CD4-positive, alpha-beta memory T cell (primary cell): ENCODE data around the gene CCDC70. TPM values are rescaled to one million over a fixed set of nuclear protein-coding genes. Genes with fewer than 3 reads are reported as not detected.

ENCODE experiments used
- CTCF ChIA-PET: fragments of 350-600 bp; sonication (Branson Sonifier 250); formaldehyde crosslinking; loops from one replicate; lab custom pipeline; 2021; ENCODE audit warnings: inconsistent platforms; ENCODE audit not compliant: partially characterized antibody; lab: Charles Lee
- POLR2A ChIA-PET: fragments of 350-600 bp; sonication (Branson Sonifier 250); formaldehyde crosslinking; loops from one replicate; lab custom pipeline; 2021; ENCODE audit not compliant: partially characterized antibody; lab: Charles Lee
- DNase-seq, 5 donors: peaks; one replicate each; pipeline versions ENCODE4 v3.0.0 to v3.0.0-alpha.2; 2020 to 2022; ENCODE audit warnings: mixed read lengths in 1 of 5
- H3K27ac ChIP-seq: one replicate; pipeline ENCODE4 v1.7.0; 2013; ENCODE audit warnings: low read depth, low read length
- H3K27me3 ChIP-seq: 2 replicates; pipeline ENCODE4 v1.7.0; 2013; ENCODE audit warnings: mild to moderate bottlenecking, low read length, moderate library complexity; ENCODE audit not compliant: insufficient read depth
- H3K36me3 ChIP-seq: 2 replicates; pipeline ENCODE4 v1.7.0; 2013; ENCODE audit warnings: mild to moderate bottlenecking, low read length, moderate library complexity; ENCODE audit not compliant: insufficient read depth
- H3K4me1 ChIP-seq: 2 replicates; pipeline ENCODE4 v1.7.0; 2013; ENCODE audit warnings: mild to moderate bottlenecking, low read length, moderate library complexity; ENCODE audit not compliant: insufficient read depth
- H3K4me3 ChIP-seq, 2 donors: one replicate each; pipeline ENCODE4 v1.7.0; 2013; ENCODE audit warnings: low read length in 2 of 2, mild to moderate bottlenecking in 1 of 2
- H3K9me3 ChIP-seq, 2 donors: one replicate each; pipeline ENCODE4 v1.7.0; 2013; ENCODE audit warnings: low read length in 2 of 2, control low read depth in 1 of 2; ENCODE audit not compliant: control insufficient read depth in 1 of 2
- H3K27ac Mint-ChIP-seq, 7 donors: one replicate each; pipeline ENCODE4 v1.8.0; 2020 to 2021; ENCODE audit warnings: mixed read lengths in 7 of 7, mild to moderate bottlenecking in 6 of 7, inconsistent platforms in 3 of 7, moderate library complexity in 3 of 7
- H3K27me3 Mint-ChIP-seq, 2 donors: one replicate each; pipeline ENCODE4 v1.8.0; 2020 to 2021; ENCODE audit warnings: mixed read lengths in 2 of 2
- H3K36me3 Mint-ChIP-seq, 2 donors: one replicate each; pipeline ENCODE4 v1.8.0; 2020 to 2021; ENCODE audit warnings: mixed read lengths in 2 of 2, inconsistent platforms in 1 of 2, mild to moderate bottlenecking in 1 of 2
- H3K4me1 Mint-ChIP-seq, 4 donors: one replicate each; pipeline ENCODE4 v1.8.0; 2020 to 2021; ENCODE audit warnings: mixed read lengths in 4 of 4, mild to moderate bottlenecking in 1 of 4
- H3K4me3 Mint-ChIP-seq, 8 donors: one replicate each; pipeline ENCODE4 v1.8.0; 2020 to 2021; ENCODE audit warnings: mixed read lengths in 8 of 8, mild to moderate bottlenecking in 7 of 8, moderate library complexity in 6 of 8, inconsistent platforms in 3 of 8
- H3K9me3 Mint-ChIP-seq, 8 donors: one replicate each; pipeline ENCODE4 v1.8.0; 2020 to 2021; ENCODE audit warnings: mixed read lengths in 8 of 8, mild to moderate bottlenecking in 5 of 8, inconsistent platforms in 3 of 8, moderate library complexity in 1 of 8
- intact Hi-C: fragments of 100-400 bp; cut with micrococcal nuclease; formaldehyde crosslinking; loops from one replicate; pipeline ENCODE4 v1.15.1; 2023
- polyA plus RNA-seq, 2 donors: library from polyadenylated mRNA; unstranded; fragments of 300-500 nt; fragmentation: Illumina TruSeq; gene quantifications; one replicate each; pipeline ENCODE4 v1.2.3, GENCODE V29; 2021
- total RNA-seq, 2 experiments: library from RNA; stranded (reverse); gene quantifications; one replicate each; pipeline ENCODE4 v1.2.3, GENCODE V29; 2021

CCDC70 gene
- total and polyA plus RNA-seq, 4 experiments from 2014 or later, result not detected

- Mint-ChIP-seq H3K36me3 (no peaks in the 10 kb centered on the region), H3K9me3 (no peaks in the 10 kb centered on the region), H3K27ac (no peak overlapping the region), H3K4me3 (no peak overlapping the region), H3K27me3 (no peaks in the 10 kb centered on the region), H3K4me1 (peaks cover 6 to 22% (median 20%) of the 10 kb centered on the region in 4 donors)
- Histone ChIP-seq H3K4me1 (peaks cover 10% of the 10 kb centered on the region), H3K36me3 (no peaks in the 10 kb centered on the region), H3K27me3 (no peaks in the 10 kb centered on the region), H3K4me3 (no peak overlapping the region), H3K27ac (no peak overlapping the region), H3K9me3 (no peaks in the 10 kb centered on the region)
- intact Hi-C loops, result loop anchor here (5.0 kb wide), 1 partner anchor 293 kb away; the partner anchor contains the start of gene NEK5
- no peak for DNase-seq
- ChIA-PET CTCF (interaction anchor here (0.8 to 8.7 kb wide), 9 partner anchors 8 to 396 kb away, joined by 3 to 442 read pairs (median 3); no protein-coding TSS in a partner anchor), POLR2A (interaction anchor here (1.1 to 4.8 kb wide), 3 partner anchors 9 to 30 kb away, joined by 3 to 60 read pairs (median 4); no protein-coding TSS in a partner anchor)
Measured at GRCh38 chr13:51834581-51835171, 27.1 kb upstream of the CCDC70 start.

GRCh38 chr13:51837016-51837415 lies 24.8 kb upstream of the CCDC70 start:
- H3K4me1 ChIP-seq, result peaks cover 8% of the 10 kb centered on the region
- H3K4me1 Mint-ChIP-seq, result peaks cover 5 to 9% (median 8%) of the 10 kb centered on the region in 4 donors
- H3K4me3 Mint-ChIP-seq, result no peak overlapping the region
- no peak overlapping the region for H3K4me3 ChIP-seq
- H3K9me3 ChIP-seq, result no peaks in the 10 kb centered on the region
- intact Hi-C loops, result no loop called here
- H3K27ac Mint-ChIP-seq, result peak overlapping the region in 1 of 7 donors; percentile 37
- H3K27ac ChIP-seq, result no peak overlapping the region
- no peaks in the 10 kb centered on the region for H3K9me3 Mint-ChIP-seq
- peaks cover 0 to 4% of the 10 kb centered on the region in 2 donors for H3K27me3 Mint-ChIP-seq
- CTCF ChIA-PET, result interaction anchor here (0.8 to 8.7 kb wide), 2 partner anchors 10 to 23 kb away, joined by 3 to 442 read pairs; no protein-coding TSS in a partner anchor
- no peaks in the 10 kb centered on the region for H3K27me3 ChIP-seq
- no peaks in the 10 kb centered on the region for H3K36me3 ChIP-seq
- DNase-seq, result no peak
- no peaks in the 10 kb centered on the region for H3K36me3 Mint-ChIP-seq
- POLR2A ChIA-PET, result no interaction called here

GRCh38 chr13:51838240-51838846 lies 23.4 kb upstream of the CCDC70 start:
- POLR2A ChIA-PET, result interaction anchor here (1.9 kb wide), 1 partner anchor 13 kb away, joined by 6 read pairs; no protein-coding TSS in a partner anchor
- Histone ChIP-seq H3K9me3 (no peaks in the 10 kb centered on the region), H3K4me3 (no peak overlapping the region), H3K27me3 (no peaks in the 10 kb centered on the region), H3K4me1 (no peaks in the 10 kb centered on the region), H3K36me3 (no peaks in the 10 kb centered on the region), H3K27ac (no peak overlapping the region)
- H3K27me3 Mint-ChIP-seq, result peaks cover 0 to 4% of the 10 kb centered on the region in 2 donors
- no peaks in the 10 kb centered on the region for H3K36me3 Mint-ChIP-seq
- no peak overlapping the region for H3K27ac Mint-ChIP-seq
- H3K4me1 Mint-ChIP-seq, result no peaks in the 10 kb centered on the region
- no peak overlapping the region for H3K4me3 Mint-ChIP-seq
- H3K9me3 Mint-ChIP-seq, result no peaks in the 10 kb centered on the region
- no peak for DNase-seq
- CTCF ChIA-PET, result interaction anchor here (1.0 to 8.7 kb wide), 4 partner anchors 9 to 41 kb away, joined by 3 to 442 read pairs (median 3); no protein-coding TSS in a partner anchor
- intact Hi-C loops, result no loop called here

DNA sequence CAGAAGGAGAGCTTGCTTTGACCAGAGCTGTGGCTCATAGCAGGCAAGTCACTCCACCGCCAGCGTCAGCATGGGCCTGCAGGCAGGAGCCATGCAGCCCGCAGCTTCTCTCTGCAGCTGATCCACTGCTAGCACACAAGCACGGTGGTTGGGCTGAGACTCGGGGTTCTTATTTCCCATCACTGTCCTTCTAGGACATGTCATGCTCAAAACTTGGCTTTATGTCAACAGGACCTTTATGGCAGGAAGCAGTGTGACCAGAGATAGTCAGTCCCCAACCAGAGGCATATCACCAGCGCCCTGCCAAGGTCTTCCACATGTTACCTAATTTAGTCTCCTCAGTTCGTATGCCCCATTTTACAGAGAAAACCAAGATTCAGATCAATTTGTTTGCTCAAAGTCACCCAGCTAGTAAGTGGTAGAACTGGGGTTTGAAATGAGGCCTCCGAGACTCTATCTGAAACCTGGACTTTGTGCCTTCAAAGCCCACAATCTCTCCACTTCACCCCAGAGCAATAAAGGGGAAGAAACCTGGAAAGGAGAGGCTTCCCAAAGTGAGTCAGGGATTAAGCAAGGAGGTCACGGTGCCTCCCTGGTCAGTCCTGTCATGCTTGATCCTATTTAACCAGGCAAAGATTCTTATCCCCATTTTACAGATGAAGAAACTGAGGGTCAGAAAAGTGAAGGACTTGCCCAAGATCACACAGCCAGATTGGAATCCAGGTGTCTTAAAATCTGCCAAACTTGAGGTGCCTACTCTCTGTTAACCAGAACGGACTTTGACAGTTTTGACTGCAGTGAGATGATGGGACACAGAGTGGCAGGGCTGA lies 21.8 kb upstream of the CCDC70 start:
- Histone ChIP-seq H3K27me3 (no peaks in the 10 kb centered on the region), H3K36me3 (no peaks in the 10 kb centered on the region), H3K27ac (no peak overlapping the region), H3K9me3 (no peaks in the 10 kb centered on the region), H3K4me1 (no peaks in the 10 kb centered on the region), H3K4me3 (no peak overlapping the region)
- Mint-ChIP-seq H3K27ac (no peak overlapping the region), H3K27me3 (peaks cover 0 to 4% of the 10 kb centered on the region in 2 donors), H3K4me1 (peaks cover under 1 to 6% (median 3%) of the 10 kb centered on the region in 4 donors), H3K9me3 (no peaks in the 10 kb centered on the region), H3K4me3 (no peak overlapping the region), H3K36me3 (no peaks in the 10 kb centered on the region)
- ChIA-PET CTCF (interaction anchor here (0.8 to 1.4 kb wide), 2 partner anchors 10 to 17 kb away, joined by 3 read pairs; no protein-coding TSS in a partner anchor), POLR2A (no interaction called here)
- intact Hi-C loops, result no loop called here
- no peak for DNase-seq

- no peaks in the 10 kb centered on the region for H3K36me3 ChIP-seq
- no peak for DNase-seq
- H3K4me3 ChIP-seq, result no peak overlapping the region
- H3K27ac ChIP-seq, result no peak overlapping the region
- Mint-ChIP-seq H3K27ac (peak overlapping the region in 1 of 7 donors; percentile 41), H3K36me3 (no peaks in the 10 kb centered on the region), H3K4me3 (no peak overlapping the region), H3K9me3 (no peaks in the 10 kb centered on the region), H3K4me1 (peaks cover 4 to 10% (median 8%) of the 10 kb centered on the region in 4 donors), H3K27me3 (peaks cover 2 to 5% of the 10 kb centered on the region in 2 donors)
- no peaks in the 10 kb centered on the region for H3K27me3 ChIP-seq
- ChIA-PET POLR2A (no interaction called here), CTCF (interaction anchor here (0.7 to 2.2 kb wide), 5 partner anchors 8 to 360 kb away, joined by 3 to 11 read pairs (median 3); no protein-coding TSS in a partner anchor)
- intact Hi-C loops, result no loop called here
- H3K9me3 ChIP-seq, result no peaks in the 10 kb centered on the region
- H3K4me1 ChIP-seq, result no peaks in the 10 kb centered on the region
Measured at GRCh38 chr13:51840917-51841316, 20.9 kb upstream of the CCDC70 start.

- CTCF ChIA-PET, result interaction anchor here (0.6 to 6.1 kb wide), 10 partner anchors 7 to 359 kb away, joined by 3 to 26 read pairs (median 4); no protein-coding TSS in a partner anchor
- no peak overlapping the region for H3K4me3 Mint-ChIP-seq
- Histone ChIP-seq H3K27me3 (no peaks in the 10 kb centered on the region), H3K9me3 (no peaks in the 10 kb centered on the region), H3K4me1 (no peaks in the 10 kb centered on the region), H3K4me3 (no peak overlapping the region), H3K27ac (no peak overlapping the region), H3K36me3 (no peaks in the 10 kb centered on the region)
- H3K36me3 Mint-ChIP-seq, result no peaks in the 10 kb centered on the region
- DNase-seq, result no peak
- H3K4me1 Mint-ChIP-seq, result peaks cover 4 to 10% (median 8%) of the 10 kb centered on the region in 4 donors
- no peak overlapping the region for H3K27ac Mint-ChIP-seq
- no peaks in the 10 kb centered on the region for H3K9me3 Mint-ChIP-seq
- intact Hi-C loops, result no loop called here
- POLR2A ChIA-PET, result no interaction called here
- peaks cover 2 to 5% of the 10 kb centered on the region in 2 donors for H3K27me3 Mint-ChIP-seq
Measured at GRCh38 chr13:51841732-51842131, 20.0 kb upstream of the CCDC70 start.
